RCC 7860 (cell line): Measurements from ENCODE around the gene CCL17.
A peak's percentile ranks its signal among the peaks of the same experiment; 100 is the strongest.
"Not testable (repeated sequence)": the region's sequence is repeated elsewhere in the genome, so short reads cannot be mapped to it uniquely, and the experiment has no call there.

Experiments
- DNase-seq: peaks from one replicate; pipeline ENCODE4 v3.0.0-alpha.2; 2015; ENCODE audit warnings: low spot score
- FAIRE-seq: peaks from 2 replicates; lab custom pipeline; 2012; peaks lifted over from hg19 to GRCh38; lab: Jason Lieb, UNC

The CCL17 gene

DNA sequence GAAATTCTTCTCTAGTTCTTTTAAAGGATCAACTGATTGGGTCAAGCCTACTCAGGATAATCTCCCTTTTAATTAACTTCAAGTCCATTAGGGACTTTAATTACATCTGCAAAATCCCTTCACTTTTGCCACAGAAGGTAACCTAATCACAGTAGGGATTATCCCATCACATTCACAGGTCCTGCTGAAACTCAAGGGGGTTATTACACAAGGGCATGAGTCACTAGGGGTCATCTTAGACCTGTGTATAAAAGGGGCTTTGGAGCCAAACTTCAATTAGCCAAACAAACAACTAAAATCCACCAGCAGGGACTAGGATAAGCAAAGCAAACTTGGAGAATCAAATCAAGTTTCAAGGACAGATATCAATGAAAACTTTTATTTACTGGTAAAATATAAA is 23.3 kb downstream of the CCL17 start:
- FAIRE-seq (no peak), DNase-seq (no peak)

- FAIRE-seq, result no peak
- DNase-seq, result no peak
These were observed 26.4 kb downstream of the CCL17 start for GRCh38 chr16:57430955-57431354.

- DNase-seq (no peak), FAIRE-seq (no peak)
These were observed 27.9 kb downstream of the CCL17 start for GRCh38 chr16:57432505-57432904.

DNA sequence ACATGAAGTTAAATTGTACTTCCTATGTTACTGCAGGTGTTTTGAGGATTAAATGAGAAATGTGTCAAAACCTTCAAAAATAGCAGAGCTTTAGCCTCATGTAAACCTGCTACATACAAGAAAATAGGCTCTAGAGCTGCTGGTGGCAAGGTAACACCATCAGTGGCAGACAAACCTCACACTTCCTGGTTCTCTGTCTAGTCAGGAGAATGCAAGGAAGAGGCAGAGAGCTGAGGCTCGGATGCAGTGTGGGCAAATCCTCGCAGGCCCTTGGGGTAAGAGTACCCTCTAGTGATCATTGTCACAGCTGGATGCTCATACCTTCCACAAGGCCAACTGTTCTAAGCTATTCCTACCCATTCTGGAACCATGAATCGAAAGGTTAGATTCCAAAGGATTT is 28.4 kb downstream of the CCL17 start:
- FAIRE-seq (no peak), DNase-seq (no peak)

GRCh38 chr16:57434003-57434402 is 29.4 kb downstream of the CCL17 start:
- no peak for DNase-seq
- FAIRE-seq, result no peak

DNA sequence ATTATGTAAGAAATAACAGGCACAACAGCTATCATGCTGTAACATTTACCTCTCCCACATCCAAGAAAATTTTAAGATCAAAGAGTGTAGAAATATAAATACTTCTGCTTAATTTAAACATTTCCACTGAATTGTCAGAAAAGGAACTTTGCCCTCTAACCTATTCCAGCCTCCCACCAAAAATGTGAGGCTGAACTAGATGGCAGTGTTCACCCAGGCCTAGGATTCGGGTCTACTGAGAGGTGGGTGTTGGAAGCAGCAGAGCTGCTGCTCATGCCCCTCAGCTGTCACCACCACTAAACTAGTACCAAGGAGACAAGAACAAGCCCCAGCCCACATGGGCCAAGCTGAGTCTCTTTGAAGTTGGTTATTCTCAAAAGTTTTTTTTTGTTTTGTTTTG is 31.3 kb downstream of the CCL17 start:
- no peak for DNase-seq
- FAIRE-seq, result no peak

DNA sequence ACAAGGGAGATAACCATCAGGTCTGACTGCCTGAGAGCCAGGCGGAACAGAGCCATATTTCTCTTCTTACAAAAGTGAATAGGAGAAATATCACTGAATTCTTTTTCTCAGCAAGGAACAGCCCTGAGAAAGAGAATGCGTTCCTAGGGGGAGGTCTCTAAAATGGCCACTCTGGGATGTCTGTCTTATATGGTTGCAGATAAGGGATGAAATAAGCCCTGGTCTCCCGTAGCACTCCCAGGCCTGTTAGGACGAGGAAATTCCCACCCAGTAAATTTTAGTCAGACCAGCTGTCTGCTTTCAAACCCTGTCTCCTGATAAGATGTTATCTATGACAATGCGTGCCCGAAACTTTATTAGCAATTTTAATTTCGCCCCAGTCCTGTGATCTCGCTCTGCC is 35.4 kb downstream of the CCL17 start:
- FAIRE-seq, DNase-seq: not testable (repeated sequence)

DNA sequence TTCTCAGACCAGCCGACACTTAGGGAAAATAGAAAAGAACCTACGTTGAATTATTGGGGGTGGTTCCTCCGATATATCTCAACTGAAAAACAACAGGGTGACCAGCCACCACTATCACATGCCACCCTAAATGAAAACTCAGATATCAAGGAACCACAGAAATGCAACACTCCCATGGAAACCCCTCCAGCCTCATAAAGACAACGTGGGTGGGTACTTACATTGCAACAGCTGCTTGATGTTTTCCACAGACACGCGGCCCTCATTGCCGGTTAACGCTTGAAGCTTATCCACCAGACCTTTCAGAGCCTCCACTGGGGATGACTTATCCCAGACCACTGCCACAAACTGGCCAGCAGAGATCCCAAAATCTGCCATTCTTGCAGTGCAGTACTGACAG is 36.0 kb downstream of the CCL17 start:
- FAIRE-seq, DNase-seq: not testable (repeated sequence)

DNA sequence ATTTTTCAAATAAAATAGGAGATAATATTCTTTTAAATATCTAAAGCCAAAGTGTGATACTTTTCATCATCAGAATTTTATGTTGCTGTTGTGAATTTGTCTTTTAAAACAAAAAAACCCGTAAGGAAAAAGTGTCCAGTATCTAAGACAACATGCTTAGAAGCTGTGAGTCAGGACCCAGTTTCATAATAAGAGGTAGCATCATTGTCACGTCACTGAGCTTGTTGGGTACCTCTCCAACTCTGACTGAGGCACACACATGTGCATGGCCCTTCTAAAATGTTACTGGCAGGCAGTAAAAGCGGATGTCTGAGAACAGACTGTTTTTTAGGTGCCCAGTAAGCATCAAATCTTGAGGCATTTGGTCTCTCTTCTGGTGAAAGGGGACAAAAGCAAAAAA is 40.1 kb downstream of the CCL17 start:
- no peak for FAIRE-seq
- DNase-seq, result no peak

GRCh38 chr16:57445510-57445909 is 40.9 kb downstream of the CCL17 start:
- FAIRE-seq (no peak), DNase-seq (no peak)

- FAIRE-seq, result no peak
These were observed 42.1 kb downstream of the CCL17 start for GRCh38 chr16:57446531-57447185.

GRCh38 chr16:57447186-57447962 is 42.8 kb downstream of the CCL17 start, which contains the start of the genes CIAPIN1 and COQ9:
CIAPIN1 (minus strand) TSS chr16:57447385; CDS start chr16:57440928, 6,457 bp downstream.
COQ9 (plus strand) TSS chr16:57447479; CDS start chr16:57447506, 27 bp downstream.
- FAIRE-seq, result no peak
- peak; percentile 78 for DNase-seq

More at GRCh38 chr16:57446531-57447185, 42.1 kb downstream of the CCL17 start:
- DNase-seq, result no peak

DNA sequence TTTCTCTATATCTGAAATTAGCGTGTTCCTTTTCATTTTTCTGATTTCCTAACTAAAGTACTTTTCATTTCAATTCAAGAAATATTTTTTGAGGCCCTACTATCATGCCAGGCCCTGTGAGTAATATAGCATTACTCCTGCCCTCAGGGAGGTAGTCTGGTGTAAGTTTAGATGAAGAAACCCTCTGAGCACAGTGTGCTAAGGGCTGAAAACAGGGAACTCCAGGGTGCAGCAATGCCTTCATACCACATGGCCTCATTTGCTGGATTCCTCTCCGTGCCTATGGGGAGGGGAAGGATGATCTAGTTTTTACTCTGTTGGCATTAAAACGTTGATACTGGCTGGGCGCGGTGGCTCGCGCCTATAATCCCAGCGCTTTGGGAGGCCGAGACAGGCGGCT is 47.5 kb downstream of the CCL17 start:
- DNase-seq (no peak), FAIRE-seq (no peak)

DNA sequence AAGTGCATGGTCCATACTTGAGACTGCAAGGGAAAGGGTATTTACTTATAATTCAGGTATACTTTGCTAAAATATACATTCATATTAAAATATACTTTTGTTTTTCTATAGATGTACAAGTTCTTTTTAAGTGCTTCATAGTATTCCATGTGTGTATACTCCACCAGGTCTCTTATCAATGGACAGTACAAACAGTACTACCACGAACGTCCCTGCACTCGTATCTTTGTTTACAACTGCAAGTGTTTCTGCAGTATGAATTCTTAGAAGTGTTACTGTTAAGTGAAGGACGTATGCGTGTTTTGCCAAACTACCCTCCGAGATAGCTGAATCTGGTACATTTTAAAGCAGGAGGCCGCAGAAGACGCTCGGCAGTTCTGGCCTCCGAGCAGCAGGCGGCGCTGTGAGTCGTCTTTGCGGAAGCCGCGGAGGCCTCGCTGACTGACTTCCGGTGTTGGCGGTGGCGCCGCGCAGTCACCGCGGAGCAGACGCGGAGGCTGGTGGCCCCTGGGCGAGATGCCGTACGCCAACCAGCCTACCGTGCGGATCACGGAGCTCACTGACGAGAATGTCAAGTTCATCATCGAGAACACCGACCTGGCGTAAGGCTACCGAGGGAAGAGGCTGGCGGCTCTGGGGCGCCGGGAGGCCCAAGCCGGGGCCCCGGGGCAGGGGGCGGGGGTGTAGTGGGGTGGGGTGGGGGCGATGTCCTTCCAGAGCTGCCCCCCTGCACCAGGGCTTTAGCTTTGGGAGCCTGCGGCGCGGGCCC is 57.8 kb downstream of the CCL17 start, which contains the start of gene POLR2C:
TSS of gene POLR2C (plus strand) at position 471 of the 769 bp plus-strand sequence. CDS start at position 517, 46 bp downstream.
- no peak for FAIRE-seq

DNA sequence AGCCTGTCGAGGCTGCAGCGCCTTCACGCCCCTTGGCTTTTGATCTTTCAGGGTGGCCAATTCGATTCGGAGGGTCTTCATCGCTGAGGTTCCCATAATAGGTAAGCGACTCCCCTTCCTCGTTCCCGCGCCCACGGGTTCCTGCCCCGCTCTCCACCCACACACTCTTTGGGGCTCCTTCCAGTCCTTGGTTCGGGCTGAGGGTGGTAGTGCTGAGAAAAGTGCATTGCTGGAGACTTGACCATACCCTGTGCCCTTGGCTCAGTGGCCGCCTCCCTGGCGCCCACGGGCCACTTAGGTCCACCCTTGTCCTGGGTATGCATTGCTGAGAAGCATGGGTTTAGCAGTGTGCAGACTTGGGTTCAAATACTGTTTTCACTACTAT is 58.4 kb downstream of the CCL17 start:
- FAIRE-seq, result no peak
- no peak for DNase-seq

More for the DNA sequence above, 57.8 kb downstream of the CCL17 start, which contains the start of gene POLR2C:
- peak; percentile 66 for DNase-seq

DNA sequence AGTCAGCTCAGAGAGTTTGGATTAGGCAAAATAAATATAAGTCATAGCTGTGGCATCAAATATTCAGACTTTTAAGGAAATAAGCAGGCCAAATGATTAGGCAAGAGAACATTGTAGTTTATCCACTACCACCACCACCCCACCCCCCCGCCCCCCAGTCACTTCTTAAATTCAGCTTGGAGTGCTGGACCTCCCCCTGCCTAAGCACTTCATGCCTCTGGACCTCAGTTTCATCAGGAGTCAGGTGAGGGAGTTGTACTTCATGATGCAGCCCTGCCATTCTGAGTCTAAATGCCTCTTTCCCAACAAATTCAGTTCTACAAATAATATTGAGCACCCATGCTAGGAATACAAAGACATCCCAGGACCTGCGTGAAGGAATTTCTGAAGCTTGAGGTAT is 60.0 kb downstream of the CCL17 start:
- DNase-seq (no peak), FAIRE-seq (no peak)
